GM12878 (cell line): ENCODE measurements around the gene TCF4. TPM values are rescaled to one million over a fixed set of nuclear protein-coding genes. Genes with fewer than 3 reads are reported as not detected.

Source experiments
- ATAC-seq: fragments of 200-7000 bp; cut with Tn5 transposase; 3 replicates; pipeline ENCODE4 v1.9.1; 2020; ENCODE audit warnings: mild to moderate bottlenecking, moderate library complexity
- BruUV-seq: library from RNA; stranded (reverse); fragments of 400-500 nt; replicated peaks from 2 replicates; lab custom pipeline; 2021; lab: Mats Ljungman, UMichigan
- CTCF ChIA-PET: fragments of 300-600 bp; sonication (Branson Sonifier 250); formaldehyde crosslinking; extraction: SDS; loops from one replicate; lab custom pipeline; 2021; ENCODE audit warnings: inconsistent platforms; lab: Yijun Ruan, JAX
- POLR2A ChIA-PET: fragments of 350-600 bp; formaldehyde crosslinking; extraction: SDS; loops from one replicate; lab custom pipeline; 2021; ENCODE audit warnings: inconsistent platforms; lab: Charles Lee
- RAD21 ChIA-PET: fragments of 300-600 bp; sonication (Branson Sonifier 250); formaldehyde crosslinking; loops from one replicate; lab custom pipeline; 2023; ENCODE audit warnings: antibody characterized with exemption; ENCODE audit not compliant: unreplicated experiment; lab: Charles Lee
- SMC1A ChIA-PET: fragments of 300-600 bp; sonication (Branson Sonifier 250); formaldehyde crosslinking; loops from one replicate; lab custom pipeline; 2023; ENCODE audit not compliant: unreplicated experiment, uncharacterized antibody; lab: Charles Lee
- DNase-seq: peaks from one replicate; pipeline ENCODE4 v3.0.0-alpha.2; 2011; ENCODE audit warnings: low read depth, low spot score
- FAIRE-seq: peaks from 3 replicates; lab custom pipeline; 2011; peaks lifted over from hg19 to GRCh38; lab: Jason Lieb, UNC
- H2AFZ ChIP-seq: 2 replicates; pipeline ENCODE4 v1.6.0; 2011; ENCODE audit warnings: low read depth, low read length, control low read depth; ENCODE audit not compliant: control insufficient read depth
- H3K27ac ChIP-seq: 2 replicates; pipeline ENCODE4 v1.5.1; 2011; ENCODE audit warnings: control low read depth; ENCODE audit not compliant: control insufficient read depth, insufficient read depth
- H3K27me3 ChIP-seq, 2 experiments: replicated peaks in 1 of 2; 2 replicates each; pipeline versions ENCODE4 v1.6.0 to v1.6.1; 2011; ENCODE audit warnings: low read length in 1 of 2; ENCODE audit not compliant: control insufficient read depth in 2 of 2, insufficient read depth in 2 of 2
- H3K36me3 ChIP-seq, 2 experiments: 2 replicates each; pipeline ENCODE4 v1.5.1; 2011; ENCODE audit warnings: low read length in 1 of 2; ENCODE audit not compliant: control insufficient read depth in 2 of 2, insufficient read depth in 2 of 2
- H3K4me1 ChIP-seq: 2 replicates; pipeline ENCODE4 v1.6.1; 2011; ENCODE audit warnings: mild to moderate bottlenecking, low read length, moderate library complexity, mixed read lengths; ENCODE audit not compliant: control insufficient read depth, insufficient read depth
- H3K4me2 ChIP-seq: 2 replicates; pipeline ENCODE4 v1.6.0; 2011; ENCODE audit warnings: control low read depth; ENCODE audit not compliant: control insufficient read depth, insufficient read depth
- H3K4me3 ChIP-seq: fragments of 200-600 bp; sonication (generic); 2 replicates; pipeline ENCODE4 v1.5.1; 2016
- H3K79me2 ChIP-seq: 2 replicates; pipeline ENCODE4 v1.6.0; 2011; ENCODE audit warnings: low read length; ENCODE audit not compliant: control insufficient read depth, insufficient read depth
- H3K9ac ChIP-seq: 2 replicates; pipeline ENCODE4 v1.8.0; 2011; ENCODE audit warnings: low read length, control low read depth, mixed read lengths; ENCODE audit not compliant: control insufficient read depth, insufficient read depth
- H3K9me3 ChIP-seq: replicated peaks from 3 replicates; pipeline ENCODE4 v1.5.1; 2011; ENCODE audit warnings: mild to moderate bottlenecking, low read length; ENCODE audit not compliant: control insufficient read depth, insufficient read depth
- H4K20me1 ChIP-seq: 2 replicates; pipeline ENCODE4 v1.6.0; 2011; ENCODE audit not compliant: control insufficient read depth, insufficient read depth
- ASH2L ChIP-seq: fragments of 300-600, 200-600 bp; sonication (generic); IDR thresholded peaks from 2 replicates; pipeline ENCODE4 v1.6.1; 2017; ENCODE audit warnings: low read depth, mild to moderate bottlenecking, borderline replicate concordance
- CREM ChIP-seq: IDR thresholded peaks from 2 replicates; pipeline ENCODE4 v1.6.1; 2014; ENCODE audit warnings: antibody characterized with exemption, low read depth
- CTCF ChIP-seq, 3 experiments: IDR thresholded peaks in 2 of 3; conservative IDR thresholded peaks in 1 of 3; 2 replicates each; pipeline ENCODE4 v1.5.1; 2011; ENCODE audit warnings: low read depth in 3 of 3, low read length in 3 of 3, mild to moderate bottlenecking in 3 of 3, control low read depth in 2 of 3, moderate library complexity in 2 of 3, inconsistent platforms in 1 of 3, mixed read lengths in 1 of 3; ENCODE audit not compliant: control insufficient read depth in 2 of 3, insufficient read depth in 1 of 3; ENCODE audit errors: extremely low read depth in 1 of 3
- EGR1 ChIP-seq, 2 experiments: IDR thresholded peaks; 1 replicate in 1 of 2; 2 replicates in 1 of 2; pipeline ENCODE4 v1.6.1; 2011 to 2012; ENCODE audit warnings: low read depth in 2 of 2, low read length in 2 of 2, borderline replicate concordance in 1 of 2, mild to moderate bottlenecking in 1 of 2, moderate library complexity in 1 of 2
- HDAC6 ChIP-seq: fragments of 200-600 bp; sonication (generic); IDR thresholded peaks from one replicate; pipeline ENCODE4 v1.8.0; 2017; ENCODE audit warnings: antibody characterized with exemption; ENCODE audit not compliant: unreplicated experiment
- PKNOX1 ChIP-seq: fragments of 450-650 bp; IDR thresholded peaks from 2 replicates; pipeline ENCODE4 v1.6.1; 2016; ENCODE audit warnings: mild to moderate bottlenecking
- SIN3A ChIP-seq: IDR thresholded peaks from 2 replicates; pipeline ENCODE4 v1.6.1; 2012; ENCODE audit warnings: low read depth, low read length, improper control_type of control experiment
- SMC3 ChIP-seq: IDR thresholded peaks from 2 replicates; pipeline ENCODE4 v1.6.1; 2011; ENCODE audit warnings: low read length, improper control_type of control experiment, borderline replicate concordance
- SUZ12 ChIP-seq: fragments of 200-600 bp; sonication (generic); IDR thresholded peaks from one replicate; pipeline ENCODE4 v1.6.1; 2018; ENCODE audit warnings: antibody characterized with exemption, mild to moderate bottlenecking; ENCODE audit not compliant: unreplicated experiment
- TAF1 ChIP-seq: IDR thresholded peaks from 2 replicates; pipeline ENCODE4 v1.6.1; 2011; ENCODE audit warnings: mild to moderate bottlenecking, low read depth, low read length, borderline replicate concordance
- TBL1XR1 ChIP-seq: IDR thresholded peaks from 2 replicates; pipeline ENCODE4 v1.6.1; 2012; ENCODE audit warnings: low read depth, low read length, improper control_type of control experiment
- ZNF274 ChIP-seq: IDR thresholded peaks from one replicate; pipeline ENCODE4 v1.8.0; 2011; ENCODE audit not compliant: insufficient read length, insufficient read depth
- ZNF384 ChIP-seq: IDR thresholded peaks from 2 replicates; pipeline ENCODE4 v1.6.1; 2012; ENCODE audit warnings: low read depth, mild to moderate bottlenecking, low read length, improper control_type of control experiment, borderline replicate concordance
- WGBS: methylation state at CpG from one replicate; pipeline ENCODE4 v1.1.6; 2016; ENCODE audit warnings: low lambda C conversion rate; ENCODE audit not compliant: insufficient replicate concordance, insufficient coverage; ENCODE audit errors: missing lambda C conversion rate; 5-methylcytosine and 5-hydroxymethylcytosine counted together
- in situ Hi-C: fragments of 300-500 bp; cut with MboI; formaldehyde crosslinking; loops from 9 replicates; pipeline ENCODE4 v1.14.3; 2018; ENCODE audit warnings: mixed read lengths
- intact Hi-C: fragments of 100-400 bp; cut with micrococcal nuclease; formaldehyde crosslinking; loops from one replicate; pipeline ENCODE4 v1.14.2; 2022; ENCODE audit not compliant: unreplicated experiment
- polyA plus RNA-seq, 11 experiments: library from polyadenylated mRNA; depleted of rRNA in 4 of 11; unstranded in 6 of 11; stranded (reverse) in 5 of 11; fragments of >200 nt; fragmentation: Nextera tagmentation in 4 of 11; fragmentation: Illumina TruSeq in 1 of 11; extraction: Ambion mirVana in 4 of 11; extraction: Trizol in 1 of 11; gene quantifications; 1 replicate in 1 of 11; 2 replicates in 10 of 11; pipeline versions ENCODE4 v1.2.1 to v1.2.3, GENCODE V29; 2011 to 2016; ENCODE audit warnings: inconsistent platforms in 2 of 11, missing spikeins in 2 of 11, low read depth in 1 of 11
- total RNA-seq, 4 experiments: library from RNA; depleted of rRNA in 3 of 4; stranded (reverse); fragments of >200 nt in 3 of 4; fragmentation: Illumina TruSeq in 1 of 4; extraction: Trizol in 1 of 4; gene quantifications; 2 replicates each; pipeline versions ENCODE4 v1.2.1 to v1.2.3, GENCODE V29; 2013 to 2021
- TF ChIP-seq, protein P1 (sequence below): IDR thresholded peaks from 2 replicates; pipeline ENCODE4 v1.6.1; 2012; ENCODE audit warnings: improper control_type of control experiment, low read depth, low read length; ENCODE audit not compliant: insufficient replicate concordance

Gene TCF4
- total and polyA plus RNA-seq, 10 of the 15 experiments (the other 5 are each of a cell fraction or from before 2014, with no cell fraction given), result 15.2 to 94.0 (median 31.5) TPM

DNA sequence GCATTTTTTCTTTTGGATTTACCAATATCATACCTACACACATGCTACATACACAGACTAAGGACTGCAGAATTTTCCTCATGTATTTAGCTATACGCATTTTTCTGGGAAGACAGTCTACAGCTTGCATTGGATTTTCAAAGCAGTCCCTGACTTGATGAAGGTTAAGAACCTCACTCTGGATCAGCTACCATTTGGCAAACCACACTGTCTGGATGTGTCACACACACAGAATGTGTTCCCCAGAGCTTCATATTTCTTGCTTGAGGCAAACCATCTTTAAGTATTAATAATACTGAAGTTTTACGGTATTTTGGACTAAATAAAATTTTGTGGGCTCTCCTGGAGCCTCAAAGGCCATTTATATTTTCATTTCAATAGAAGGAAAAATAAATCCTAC is 102.3 kb downstream of the TCF4 start:
- Histone ChIP-seq H2AFZ (no peak overlapping the region), H3K79me2 (no peaks in the 10 kb centered on the region), H3K4me1 (peaks cover 10% of the 10 kb centered on the region), H3K4me2 (no peak overlapping the region), H4K20me1 (no peaks in the 10 kb centered on the region), H3K27me3 (no peaks in the 10 kb centered on the region), H3K27ac (no peak overlapping the region), H3K4me3 (no peak overlapping the region), H3K9me3 (no peaks in the 10 kb centered on the region), H3K9ac (no peak overlapping the region), H3K36me3 (no peaks in the 10 kb centered on the region)
- ChIA-PET SMC1A (no interaction called here), RAD21 (no interaction called here), POLR2A (no interaction called here), CTCF (interaction anchor here (1.1 kb wide), 1 partner anchor 36 kb away, joined by 3 read pairs; no protein-coding TSS in a partner anchor)
- BruUV-seq, result no TSS peak
- no peak for ATAC-seq
- DNase-seq, result no peak
- WGBS, result 49% methylated on average over 2 of the region's 2 CpGs
- intact Hi-C loops (loop anchor here (10.0 kb wide), 1 partner anchor 141 kb away; no protein-coding TSS in a partner anchor), in situ Hi-C loops (no loop called here)
- no peak for FAIRE-seq
- TF ChIP-seq ASH2L (no peak), TBL1XR1 (no peak), PKNOX1 (no peak), HDAC6 (no peak), SIN3A (no peak), EGR1 (IDR thresholded peaks at IDR 0.05; ENCODE audit: borderline replicate concordance in 1 of 2, low read depth in 2 of 2, low read length in 2 of 2) (no peak), ZNF384 (no peak), SUZ12 (no peak), ZNF274 (no peak), CREM (no peak), CTCF (IDR thresholded peaks at IDR 0.05 in 2 of 3, conservative IDR thresholded peaks at IDR 0.05 in 1 of 3; ENCODE audit: control insufficient read depth in 2 of 3, extremely low read depth in 1 of 3, insufficient read depth in 1 of 3, low read depth in 3 of 3, low read length in 3 of 3) (no peak), TAF1 (no peak), SMC3 (no peak)
- TF ChIP-seq, protein P1, sequence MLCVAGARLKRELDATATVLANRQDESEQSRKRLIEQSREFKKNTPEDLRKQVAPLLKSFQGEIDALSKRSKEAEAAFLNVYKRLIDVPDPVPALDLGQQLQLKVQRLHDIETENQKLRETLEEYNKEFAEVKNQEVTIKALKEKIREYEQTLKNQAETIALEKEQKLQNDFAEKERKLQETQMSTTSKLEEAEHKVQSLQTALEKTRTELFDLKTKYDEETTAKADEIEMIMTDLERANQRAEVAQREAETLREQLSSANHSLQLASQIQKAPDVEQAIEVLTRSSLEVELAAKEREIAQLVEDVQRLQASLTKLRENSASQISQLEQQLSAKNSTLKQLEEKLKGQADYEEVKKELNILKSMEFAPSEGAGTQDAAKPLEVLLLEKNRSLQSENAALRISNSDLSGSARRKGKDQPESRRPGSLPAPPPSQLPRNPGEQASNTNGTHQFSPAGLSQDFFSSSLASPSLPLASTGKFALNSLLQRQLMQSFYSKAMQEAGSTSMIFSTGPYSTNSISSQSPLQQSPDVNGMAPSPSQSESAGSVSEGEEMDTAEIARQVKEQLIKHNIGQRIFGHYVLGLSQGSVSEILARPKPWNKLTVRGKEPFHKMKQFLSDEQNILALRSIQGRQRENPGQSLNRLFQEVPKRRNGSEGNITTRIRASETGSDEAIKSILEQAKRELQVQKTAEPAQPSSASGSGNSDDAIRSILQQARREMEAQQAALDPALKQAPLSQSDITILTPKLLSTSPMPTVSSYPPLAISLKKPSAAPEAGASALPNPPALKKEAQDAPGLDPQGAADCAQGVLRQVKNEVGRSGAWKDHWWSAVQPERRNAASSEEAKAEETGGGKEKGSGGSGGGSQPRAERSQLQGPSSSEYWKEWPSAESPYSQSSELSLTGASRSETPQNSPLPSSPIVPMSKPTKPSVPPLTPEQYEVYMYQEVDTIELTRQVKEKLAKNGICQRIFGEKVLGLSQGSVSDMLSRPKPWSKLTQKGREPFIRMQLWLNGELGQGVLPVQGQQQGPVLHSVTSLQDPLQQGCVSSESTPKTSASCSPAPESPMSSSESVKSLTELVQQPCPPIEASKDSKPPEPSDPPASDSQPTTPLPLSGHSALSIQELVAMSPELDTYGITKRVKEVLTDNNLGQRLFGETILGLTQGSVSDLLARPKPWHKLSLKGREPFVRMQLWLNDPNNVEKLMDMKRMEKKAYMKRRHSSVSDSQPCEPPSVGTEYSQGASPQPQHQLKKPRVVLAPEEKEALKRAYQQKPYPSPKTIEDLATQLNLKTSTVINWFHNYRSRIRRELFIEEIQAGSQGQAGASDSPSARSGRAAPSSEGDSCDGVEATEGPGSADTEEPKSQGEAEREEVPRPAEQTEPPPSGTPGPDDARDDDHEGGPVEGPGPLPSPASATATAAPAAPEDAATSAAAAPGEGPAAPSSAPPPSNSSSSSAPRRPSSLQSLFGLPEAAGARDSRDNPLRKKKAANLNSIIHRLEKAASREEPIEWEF, result no peak
